Loucy (cell line): ENCODE data around the gene AKR1C1.
"Not testable (repeated sequence)": the region's sequence is repeated elsewhere in the genome, so short reads cannot be mapped to it uniquely, and the experiment has no call there.

Source experiments
- H2AFZ ChIP-seq: fragments of 200-600 bp; sonication (generic); 2 replicates; pipeline ENCODE4 v1.6.0; 2016; ENCODE audit warnings: antibody characterized with exemption, mild to moderate bottlenecking, low read length, moderate library complexity
- H3F3A ChIP-seq: fragments of 200-600 bp; 2 replicates; pipeline ENCODE4 v1.6.0; 2016; ENCODE audit warnings: antibody characterized with exemption, low read depth, mild to moderate bottlenecking
- H3K27me3 ChIP-seq: fragments of 200-600 bp; sonication (generic); 2 replicates; pipeline ENCODE4 v1.6.1; 2014; ENCODE audit warnings: low read length, mild to moderate bottlenecking; ENCODE audit not compliant: insufficient read depth, poor library complexity, severe bottlenecking
- H3K36me3 ChIP-seq: fragments of 200-600 bp; sonication (generic); 2 replicates; pipeline ENCODE4 v1.6.1; 2016; ENCODE audit warnings: low read length; ENCODE audit not compliant: insufficient read depth
- H3K4me1 ChIP-seq: fragments of 200-600 bp; sonication (generic); 2 replicates; pipeline ENCODE4 v1.5.1; 2014; ENCODE audit warnings: low read length, mild to moderate bottlenecking; ENCODE audit not compliant: insufficient read depth, poor library complexity, severe bottlenecking
- H3K4me2 ChIP-seq: fragments of 200-600 bp; sonication (generic); 2 replicates; pipeline ENCODE4 v1.6.0; 2014; ENCODE audit warnings: antibody characterized with exemption, low read length, low read depth, mild to moderate bottlenecking; ENCODE audit not compliant: poor library complexity, severe bottlenecking
- H3K4me3 ChIP-seq: fragments of 200-600 bp; sonication (generic); 2 replicates; pipeline ENCODE4 v1.5.1; 2014; ENCODE audit warnings: low read length, mild to moderate bottlenecking, mixed read lengths; ENCODE audit not compliant: poor library complexity, severe bottlenecking
- H3K79me2 ChIP-seq: fragments of 200-600 bp; sonication (generic); 2 replicates; pipeline ENCODE4 v1.6.1; 2014; ENCODE audit warnings: low read length; ENCODE audit not compliant: insufficient read depth
- H3K9ac ChIP-seq: fragments of 200-600 bp; sonication (generic); 2 replicates; pipeline ENCODE4 v1.6.0; 2014; ENCODE audit warnings: mild to moderate bottlenecking, low read depth, low read length, moderate library complexity; ENCODE audit not compliant: poor library complexity, severe bottlenecking
- H3K9me2 ChIP-seq: fragments of 200-600 bp; sonication (generic); replicated peaks from 2 replicates; pipeline ENCODE4 v1.6.1; 2016; ENCODE audit warnings: low read depth, low read length, mixed read lengths
- H3K9me3 ChIP-seq: fragments of 200-600 bp; sonication (generic); 2 replicates; pipeline ENCODE4 v1.6.1; 2014; ENCODE audit warnings: mild to moderate bottlenecking, antibody characterized with exemption, low read length, low read depth; ENCODE audit not compliant: insufficient read depth
- H4K20me1 ChIP-seq: fragments of 200-600 bp; sonication (generic); 2 replicates; pipeline ENCODE4 v1.6.0; 2014; ENCODE audit warnings: antibody characterized with exemption, low read length, mild to moderate bottlenecking; ENCODE audit not compliant: insufficient read depth, poor library complexity, severe bottlenecking
- CTCF ChIP-seq: fragments of 200-600 bp; sonication (generic); conservative IDR thresholded peaks from 2 replicates; pipeline ENCODE4 v1.5.1; 2014; ENCODE audit warnings: mild to moderate bottlenecking, antibody characterized with exemption, low read length
- EZH2phosphoT487 ChIP-seq: fragments of 200-600 bp; IDR thresholded peaks from 2 replicates; pipeline ENCODE4 v1.6.1; 2018; ENCODE audit warnings: antibody characterized with exemption, mild to moderate bottlenecking, moderate library complexity, borderline replicate concordance

The AKR1C1 gene

GRCh38 chr10:4998671-4999070, 35.5 kb downstream of the AKR1C1 start:
- Histone ChIP-seq H3K9me2 (no peaks in the 10 kb centered on the region), H3K4me3 (no peak overlapping the region)
- TF ChIP-seq EZH2phosphoT487 (no peak), CTCF (no peak)

DNA sequence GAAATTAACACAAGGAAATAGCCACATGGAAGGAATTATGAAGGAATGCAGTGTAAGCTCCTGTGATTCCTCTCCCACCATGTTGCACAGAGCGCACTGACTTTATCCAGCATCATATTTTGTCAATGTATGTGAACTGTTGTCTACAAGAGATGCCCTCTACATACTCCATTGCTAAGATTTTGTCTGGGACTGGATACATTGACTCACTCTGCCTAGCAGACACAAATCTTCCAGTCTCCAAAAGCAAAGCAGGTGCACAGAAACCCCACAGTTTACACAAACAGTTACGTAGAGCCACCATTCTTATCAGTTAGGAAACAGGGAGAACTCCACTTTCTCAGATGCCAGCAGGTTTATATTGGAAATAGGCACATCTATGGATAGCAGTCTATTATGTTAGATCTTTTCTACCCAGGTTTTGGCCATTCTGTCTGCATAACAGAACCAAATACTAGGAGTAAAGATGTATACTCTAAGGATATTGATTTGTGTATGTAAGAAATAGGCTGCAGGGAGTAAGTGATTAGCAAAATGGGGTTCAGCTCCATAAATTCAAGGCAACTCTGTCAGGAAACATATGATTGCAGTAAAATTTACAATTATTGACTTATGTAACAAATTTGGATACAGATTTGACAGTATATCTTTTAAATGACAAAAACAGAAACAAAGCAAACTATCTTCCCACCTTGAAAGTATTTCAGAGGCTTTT, 39.0 kb downstream of the AKR1C1 start:
- no peak overlapping the region for H2AFZ ChIP-seq
- no peaks in the 10 kb centered on the region for H3K36me3 ChIP-seq
- no peaks in the 10 kb centered on the region for H3F3A ChIP-seq
- no peak overlapping the region for H3K4me3 ChIP-seq
- no peak overlapping the region for H3K4me2 ChIP-seq
- H3K9ac ChIP-seq, result no peak overlapping the region
- H4K20me1 ChIP-seq, result no peaks in the 10 kb centered on the region
- H3K9me3 ChIP-seq, result no peaks in the 10 kb centered on the region
- peaks cover 3% of the 10 kb centered on the region for H3K27me3 ChIP-seq
- no peaks in the 10 kb centered on the region for H3K4me1 ChIP-seq
- TF ChIP-seq EZH2phosphoT487, result no peak
- TF ChIP-seq CTCF, result no peak
- H3K79me2 ChIP-seq, result no peaks in the 10 kb centered on the region
- H3K9me2 ChIP-seq, result no peaks in the 10 kb centered on the region

More at GRCh38 chr10:4998671-4999070, 35.5 kb downstream of the AKR1C1 start:
- Histone ChIP-seq H3K27me3 (no peaks in the 10 kb centered on the region), H3K79me2 (no peaks in the 10 kb centered on the region), H3F3A (no peaks in the 10 kb centered on the region), H2AFZ (no peak overlapping the region), H3K4me1 (no peaks in the 10 kb centered on the region), H4K20me1 (no peaks in the 10 kb centered on the region), H3K9ac (no peak overlapping the region), H3K4me2 (no peak overlapping the region), H3K36me3 (no peaks in the 10 kb centered on the region), H3K9me3 (no peaks in the 10 kb centered on the region)

GRCh38 chr10:5003127-5004029, 40.2 kb downstream of the AKR1C1 start, which contains the start of gene AKR1C2:
Gene AKR1C2 (minus strand): TSS chr10:5003857. CDS start chr10:5003835, 22 bp downstream.
- not testable (repeated sequence) for H3K4me3 ChIP-seq, H3K4me2 ChIP-seq

GRCh38 chr10:5004030-5004385, 40.8 kb downstream of the AKR1C1 start:
- not testable (repeated sequence) for H3F3A ChIP-seq, H3K9ac ChIP-seq, H2AFZ ChIP-seq, H3K9me3 ChIP-seq, H4K20me1 ChIP-seq, H3K9me2 ChIP-seq, H3K4me1 ChIP-seq, H3K4me2 ChIP-seq, H3K79me2 ChIP-seq, H3K4me3 ChIP-seq, H3K27me3 ChIP-seq, H3K36me3 ChIP-seq

More at GRCh38 chr10:5003127-5004029, 40.2 kb downstream of the AKR1C1 start, which contains the start of gene AKR1C2:
- H2AFZ ChIP-seq, H3F3A ChIP-seq, H3K79me2 ChIP-seq, H3K9me3 ChIP-seq, H3K9ac ChIP-seq, H3K9me2 ChIP-seq, H3K4me1 ChIP-seq, H4K20me1 ChIP-seq, H3K27me3 ChIP-seq, H3K36me3 ChIP-seq: not testable (repeated sequence)

DNA sequence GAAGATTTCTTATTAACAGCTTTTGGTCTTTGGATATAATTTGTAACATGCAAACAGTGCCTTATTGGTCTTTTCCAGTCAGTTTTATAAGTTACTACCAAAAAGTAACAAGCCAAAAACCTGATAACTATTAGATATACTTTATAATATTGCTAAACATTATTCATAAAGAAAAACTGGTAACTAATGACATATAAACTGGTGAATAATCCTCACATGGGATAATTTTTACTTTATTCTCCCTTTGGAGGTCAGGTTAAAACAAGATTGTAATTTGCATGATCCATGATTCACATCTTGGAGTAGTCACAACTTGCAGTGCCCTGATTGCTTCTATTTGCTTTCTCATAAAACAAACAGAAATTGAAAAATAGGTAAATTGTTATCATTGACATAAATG, 41.3 kb downstream of the AKR1C1 start:
- H3K4me1 ChIP-seq, H3K79me2 ChIP-seq, H3K36me3 ChIP-seq, H3K9ac ChIP-seq, H3K9me3 ChIP-seq, H4K20me1 ChIP-seq, H3K4me2 ChIP-seq, H3K4me3 ChIP-seq, H2AFZ ChIP-seq, H3K9me2 ChIP-seq, H3K27me3 ChIP-seq, H3F3A ChIP-seq: not testable (repeated sequence)
